ENCODE results near the gene ZYX.

Gene ZYX

DNA sequence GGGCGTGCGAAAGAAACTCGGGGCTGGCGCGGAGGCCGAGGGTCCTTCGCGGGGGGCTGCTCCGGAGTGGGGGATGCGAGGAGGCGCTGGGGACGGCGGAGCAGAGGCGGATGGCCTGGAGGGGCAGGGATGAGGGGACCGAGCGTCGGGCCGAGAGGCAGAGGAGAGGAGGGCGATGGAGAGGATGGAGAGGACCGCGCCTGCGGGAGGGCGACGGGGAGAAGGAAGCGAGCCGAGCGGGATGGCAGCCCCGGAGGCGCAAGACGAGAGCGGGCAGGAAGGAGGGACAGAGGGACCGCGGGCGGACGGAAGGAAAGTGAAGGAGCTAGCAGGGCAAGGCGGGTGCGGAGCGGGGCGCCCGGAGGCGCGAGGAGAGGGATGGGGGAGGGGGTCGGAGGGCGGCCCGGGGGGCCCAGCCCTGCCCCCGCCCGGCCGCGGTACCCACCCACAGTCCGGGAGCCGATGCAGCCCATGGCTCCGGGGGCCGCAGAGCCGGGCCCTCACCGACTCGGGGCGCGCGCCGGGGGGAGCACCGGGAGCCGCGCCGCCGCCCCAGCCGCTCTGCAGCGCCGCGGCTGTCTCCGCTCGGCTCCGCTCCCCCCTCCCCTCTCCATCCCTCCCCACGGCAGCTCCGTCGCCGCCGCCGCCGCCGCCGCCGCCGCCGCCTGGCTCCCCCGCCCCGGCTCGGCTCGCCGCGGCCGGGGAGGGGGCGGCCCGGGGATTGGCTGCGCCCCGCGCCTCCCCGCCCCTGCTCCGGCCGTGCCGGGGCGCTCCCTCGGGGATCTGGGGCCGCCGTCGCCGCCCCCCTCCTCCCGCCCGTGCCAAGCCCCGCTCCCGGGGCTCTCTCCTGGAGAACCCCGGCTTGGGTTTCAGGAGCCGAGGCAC is 18.8 kb upstream of the ZYX start, which contains the start of gene FAM131B:
Gene FAM131B, minus strand, starts transcription at position 583 of the 885 bp plus-strand sequence. Its CDS starts 110 bp downstream, at position 473.
- no peak for DNase-seq (ENCODE audit: extremely low read depth in 1 of 2, low read depth in 1 of 2)

GRCh38 chr7:143363016-143363937 is 17.9 kb upstream of the ZYX start:
- no peak for DNase-seq (ENCODE audit: extremely low read depth in 1 of 2, low read depth in 1 of 2)

- DNase-seq (ENCODE audit: extremely low read depth in 1 of 2, low read depth in 1 of 2), result no peak
These were observed 13.2 kb upstream of the ZYX start for GRCh38 chr7:143367972-143368371.

- no peak for DNase-seq (ENCODE audit: extremely low read depth in 1 of 2, low read depth in 1 of 2)
These were observed 12.8 kb upstream of the ZYX start for GRCh38 chr7:143368387-143368786.

DNA sequence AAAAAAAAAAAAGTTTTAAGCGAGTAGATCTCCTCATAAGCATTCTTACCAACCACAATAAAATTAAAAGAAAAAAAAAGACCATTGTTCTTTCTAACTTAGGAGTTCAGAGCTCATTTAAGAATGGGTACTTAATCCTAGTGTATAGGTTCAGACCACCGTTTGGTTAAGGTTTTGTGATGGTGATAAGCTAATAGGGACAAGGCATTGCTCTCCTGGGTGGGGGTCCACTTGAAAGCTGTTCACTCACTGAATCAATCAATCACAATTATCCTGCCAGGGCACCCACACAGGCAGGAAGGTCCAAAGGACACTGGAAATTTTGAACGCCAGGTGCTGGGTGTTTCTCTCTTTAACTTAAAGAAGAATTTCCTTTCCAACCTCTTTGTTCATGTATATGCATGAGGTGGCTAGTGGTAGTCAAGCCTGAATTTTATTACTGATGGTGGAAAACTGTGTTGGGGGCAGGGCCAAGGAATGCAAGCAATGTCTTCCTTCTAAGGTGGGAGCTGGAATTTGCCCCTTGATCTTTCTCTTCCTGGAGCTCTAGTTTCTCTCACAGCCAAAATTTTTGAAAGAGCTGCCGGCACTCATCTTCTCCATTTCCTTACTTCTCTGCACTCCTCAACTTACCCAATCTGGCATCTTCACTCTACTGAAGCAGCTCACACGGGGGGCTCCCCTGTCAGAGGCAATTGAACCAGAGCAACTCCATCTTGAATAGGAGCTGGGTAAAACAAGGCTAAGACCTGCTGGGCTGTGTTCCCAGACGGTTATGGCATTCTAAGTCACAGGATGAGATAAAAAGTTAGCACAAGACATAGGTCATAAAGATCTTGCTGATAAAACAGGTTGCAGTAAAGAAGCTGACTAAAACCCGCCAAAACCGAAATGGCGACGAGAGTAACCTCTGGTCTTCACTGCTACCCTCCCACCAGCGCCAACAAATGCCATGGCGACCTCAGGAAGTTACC is 11.2 kb upstream of the ZYX start:
- no peak for DNase-seq (ENCODE audit: extremely low read depth in 1 of 2, low read depth in 1 of 2)

DNA sequence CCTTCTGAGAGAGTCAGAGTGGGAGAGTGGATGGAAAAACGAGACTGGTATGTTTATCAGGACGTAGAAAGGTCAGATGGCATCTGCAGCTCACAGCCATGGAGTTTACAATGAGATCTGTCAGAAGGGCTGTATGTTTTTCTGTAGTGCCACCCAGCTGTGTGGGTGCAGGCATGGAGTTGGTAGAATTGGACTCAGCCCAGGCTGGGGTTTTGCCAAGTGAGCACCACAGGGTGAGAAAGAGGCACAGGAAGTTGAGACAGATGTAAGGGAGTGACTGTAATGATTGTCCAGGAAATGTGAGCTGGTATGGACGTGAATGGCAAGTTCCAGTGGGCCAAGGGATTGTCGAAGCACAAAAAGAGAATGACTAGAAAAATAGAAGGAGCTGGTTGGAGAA is 9.1 kb upstream of the ZYX start:
- DNase-seq (ENCODE audit: extremely low read depth in 1 of 2, low read depth in 1 of 2), result peak in 1 of 2 donors; percentile 53

DNA sequence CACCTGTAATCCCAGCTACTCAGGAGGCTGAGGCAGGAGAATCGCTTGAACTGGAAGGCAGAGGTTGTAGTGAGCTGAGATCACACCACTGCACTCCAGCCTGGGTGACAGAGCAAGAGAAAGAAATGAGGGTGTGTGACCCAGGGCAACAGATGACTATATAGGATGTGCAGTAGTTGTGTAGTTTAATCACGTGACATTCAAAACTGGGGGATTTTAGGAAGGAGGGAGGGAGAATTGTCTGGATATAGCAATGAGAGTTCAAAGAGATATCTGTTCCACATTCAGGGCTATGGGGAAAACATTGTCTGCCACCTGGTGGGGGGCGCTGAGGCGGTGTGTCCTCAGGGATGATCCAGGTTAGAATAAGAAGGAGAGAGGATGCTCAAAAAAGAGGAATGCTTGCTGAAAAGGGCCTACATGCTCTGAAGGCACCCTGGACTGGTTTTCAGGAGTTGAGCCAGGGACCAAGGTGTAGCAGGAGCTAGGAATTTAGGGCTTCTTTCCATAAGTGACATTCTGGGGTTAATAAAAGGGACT is 7.8 kb upstream of the ZYX start:
- no peak for DNase-seq (ENCODE audit: extremely low read depth in 1 of 2, low read depth in 1 of 2)

GRCh38 chr7:143374561-143374960 is 6.6 kb upstream of the ZYX start:
- no peak for DNase-seq (ENCODE audit: extremely low read depth in 1 of 2, low read depth in 1 of 2)

DNA sequence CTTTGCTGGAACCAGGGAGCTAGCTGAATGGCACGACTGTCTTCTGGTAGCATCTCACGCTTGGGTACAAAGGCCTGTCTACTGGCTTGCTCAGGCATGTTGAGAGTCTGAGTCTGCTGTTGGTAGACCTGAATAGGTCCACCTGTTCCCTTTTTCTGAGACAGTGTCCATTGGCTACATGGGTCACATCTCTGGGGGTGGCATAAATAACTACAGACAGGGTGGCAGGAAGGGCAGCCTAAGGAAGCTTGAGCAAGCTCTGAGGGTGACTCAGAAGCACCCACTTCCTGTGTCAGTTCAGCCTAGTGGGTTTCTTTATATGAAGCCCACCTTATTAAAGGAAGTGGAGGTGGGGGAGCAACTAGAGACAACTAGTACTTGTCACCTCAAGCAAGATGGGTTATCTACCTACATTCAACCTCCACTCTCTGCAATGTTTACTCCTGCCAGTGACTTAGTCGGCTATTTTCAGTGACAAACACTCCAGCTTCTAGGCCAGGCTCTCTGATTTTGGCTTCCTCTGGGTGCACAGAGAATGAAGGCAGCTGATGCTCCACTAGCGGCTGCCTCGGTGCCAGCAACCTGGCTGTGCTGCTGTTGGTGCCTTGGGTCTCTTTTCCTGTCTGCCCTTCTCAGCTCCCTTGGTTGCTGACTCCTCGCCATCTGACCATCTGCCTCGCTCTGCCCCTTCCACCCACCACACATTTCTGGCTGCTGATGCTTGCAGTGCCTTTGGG is 5.7 kb upstream of the ZYX start:
- peak; percentile 19 to 40 for DNase-seq (ENCODE audit: extremely low read depth in 1 of 2, low read depth in 1 of 2)

- DNase-seq (ENCODE audit: extremely low read depth in 1 of 2, low read depth in 1 of 2), result no peak
These were observed 4.7 kb upstream of the ZYX start for GRCh38 chr7:143376396-143376795.

GRCh38 chr7:143379611-143380259 is 1.4 kb upstream of the ZYX start:
- no peak for DNase-seq (ENCODE audit: extremely low read depth in 1 of 2, low read depth in 1 of 2)

GRCh38 chr7:143380260-143380645 is 892 bp upstream of the ZYX start:
- DNase-seq (ENCODE audit: extremely low read depth in 1 of 2, low read depth in 1 of 2), result peak; percentile 70 to 72

GRCh38 chr7:143381427-143382125 is 431 bp downstream of the ZYX start:
- DNase-seq (ENCODE audit: extremely low read depth in 1 of 2, low read depth in 1 of 2), result peak in 1 of 2 donors; percentile 14

DNA sequence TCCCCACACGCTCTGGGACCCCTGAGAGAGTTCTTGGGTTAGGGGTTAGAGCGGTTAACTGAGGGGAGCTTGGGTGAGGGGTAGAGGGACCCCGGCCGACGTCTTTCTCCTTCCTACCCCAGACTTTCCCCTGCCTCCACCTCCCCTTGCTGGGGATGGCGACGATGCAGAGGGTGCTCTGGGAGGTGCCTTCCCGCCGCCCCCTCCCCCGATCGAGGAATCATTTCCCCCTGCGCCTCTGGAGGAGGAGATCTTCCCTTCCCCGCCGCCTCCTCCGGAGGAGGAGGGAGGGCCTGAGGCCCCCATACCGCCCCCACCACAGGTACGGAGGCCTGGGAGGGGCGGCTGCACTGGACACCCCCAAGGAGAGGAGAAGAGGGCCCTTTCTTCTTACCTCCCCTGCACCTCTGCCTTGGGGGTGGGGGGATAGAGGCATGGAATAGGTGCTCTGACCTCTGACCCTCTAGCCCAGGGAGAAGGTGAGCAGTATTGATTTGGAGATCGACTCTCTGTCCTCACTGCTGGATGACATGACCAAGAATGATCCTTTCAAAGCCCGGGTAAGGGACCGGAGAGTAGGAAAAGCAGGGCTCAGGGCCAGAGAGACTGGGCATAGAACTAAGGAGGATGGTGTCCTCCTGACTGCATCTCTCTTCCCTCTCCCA is 1.1 kb downstream of the ZYX start:
- DNase-seq (ENCODE audit: extremely low read depth in 1 of 2, low read depth in 1 of 2), result no peak

DNA sequence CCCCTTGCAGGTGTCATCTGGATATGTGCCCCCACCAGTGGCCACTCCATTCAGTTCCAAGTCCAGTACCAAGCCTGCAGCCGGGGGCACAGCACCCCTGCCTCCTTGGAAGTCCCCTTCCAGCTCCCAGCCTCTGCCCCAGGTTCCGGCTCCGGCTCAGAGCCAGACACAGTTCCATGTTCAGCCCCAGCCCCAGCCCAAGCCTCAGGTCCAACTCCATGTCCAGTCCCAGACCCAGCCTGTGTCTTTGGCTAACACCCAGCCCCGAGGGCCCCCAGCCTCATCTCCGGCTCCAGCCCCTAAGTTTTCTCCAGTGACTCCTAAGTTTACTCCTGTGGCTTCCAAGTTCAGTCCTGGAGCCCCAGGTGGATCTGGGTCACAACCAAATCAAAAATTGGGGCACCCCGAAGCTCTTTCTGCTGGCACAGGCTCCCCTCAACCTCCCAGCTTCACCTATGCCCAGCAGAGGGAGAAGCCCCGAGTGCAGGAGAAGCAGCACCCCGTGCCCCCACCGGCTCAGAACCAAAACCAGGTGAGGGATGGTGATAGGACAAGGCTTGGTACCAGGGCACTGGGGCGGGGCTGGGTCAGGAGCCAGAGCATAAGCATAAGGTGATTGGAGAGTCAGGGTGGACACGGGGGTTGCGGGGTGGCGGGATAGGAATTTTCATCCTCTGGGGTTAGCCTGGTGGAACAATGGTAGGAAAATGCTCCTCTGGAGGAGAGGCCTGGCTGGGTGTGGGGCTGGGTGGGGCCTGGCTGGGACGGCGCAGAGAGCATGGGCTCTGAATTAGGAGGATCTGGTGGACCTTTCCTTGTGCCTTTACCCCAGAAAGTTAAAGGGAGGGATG is 1.9 kb downstream of the ZYX start:
- DNase-seq (ENCODE audit: extremely low read depth in 1 of 2, low read depth in 1 of 2), result no peak

DNA sequence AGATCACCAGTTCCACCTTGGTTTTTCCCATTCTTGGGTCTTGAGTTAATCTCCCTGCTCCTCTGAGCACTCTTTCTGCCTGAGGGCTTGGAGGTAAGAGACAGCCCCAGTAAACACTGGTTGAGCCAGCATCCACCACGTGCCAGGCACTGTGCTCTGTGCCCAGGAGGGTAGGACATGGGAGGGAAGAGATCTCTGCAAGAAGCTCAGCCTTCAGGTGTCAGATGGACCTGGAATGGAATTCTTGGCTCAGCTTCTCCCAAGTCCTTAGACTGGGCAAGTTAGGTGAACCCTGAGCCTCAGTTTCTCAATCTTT is 2.5 kb downstream of the ZYX start:
- no peak for DNase-seq (ENCODE audit: extremely low read depth in 1 of 2, low read depth in 1 of 2)

GRCh38 chr7:143384148-143384547 is 3.0 kb downstream of the ZYX start:
- DNase-seq (ENCODE audit: extremely low read depth in 1 of 2, low read depth in 1 of 2), result no peak
